22Rv1 (cell line): ENCODE results near the gene PWP2.

Experiments
- H3K27ac ChIP-seq: fragments of 450-650 bp; 2 replicates; pipeline ENCODE4 v1.5.1; 2017
- ZFX ChIP-seq: fragments of 450-650 bp; IDR thresholded peaks from 2 replicates; pipeline ENCODE4 v1.6.1; 2017; ENCODE audit warnings: antibody characterized with exemption, borderline replicate concordance
- TF ChIP-seq, protein P1 (sequence below): fragments of 450-650 bp; IDR thresholded peaks from 2 replicates; pipeline ENCODE4 v1.5.1; 2017; ENCODE audit warnings: mild to moderate bottlenecking

Gene PWP2

DNA sequence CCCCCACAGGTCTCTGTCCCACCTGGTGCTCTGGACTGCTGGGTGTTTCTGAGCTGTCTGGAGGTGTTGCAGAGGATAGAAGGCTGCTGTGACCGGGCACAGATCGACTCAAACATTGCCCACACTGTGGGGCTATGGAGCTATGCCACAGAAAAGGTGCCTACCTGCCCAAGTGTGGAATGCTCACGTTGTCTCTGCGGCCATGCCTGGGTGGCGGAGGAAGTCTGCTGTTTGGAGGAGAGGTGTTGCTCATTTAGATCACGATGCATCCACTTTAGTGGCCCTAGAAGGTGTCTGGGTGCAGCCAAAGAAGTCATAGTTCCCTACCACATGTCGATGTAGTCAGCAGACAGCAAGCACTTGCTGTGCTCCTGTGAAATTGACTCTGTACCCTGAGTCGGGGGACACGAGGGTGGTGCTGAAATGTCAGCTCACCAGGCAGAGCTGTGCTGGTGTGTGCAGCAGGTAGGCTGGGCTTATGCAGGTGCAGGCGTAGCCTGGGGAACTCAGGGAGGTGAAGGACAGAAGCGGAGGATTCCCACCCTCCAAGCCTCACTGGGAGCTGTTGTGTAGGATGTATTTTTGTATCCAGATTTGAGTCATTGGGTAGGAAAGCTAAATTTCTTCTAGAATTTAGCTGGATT lies 32.8 kb upstream of the PWP2 start:
- no peak overlapping the region for H3K27ac ChIP-seq

DNA sequence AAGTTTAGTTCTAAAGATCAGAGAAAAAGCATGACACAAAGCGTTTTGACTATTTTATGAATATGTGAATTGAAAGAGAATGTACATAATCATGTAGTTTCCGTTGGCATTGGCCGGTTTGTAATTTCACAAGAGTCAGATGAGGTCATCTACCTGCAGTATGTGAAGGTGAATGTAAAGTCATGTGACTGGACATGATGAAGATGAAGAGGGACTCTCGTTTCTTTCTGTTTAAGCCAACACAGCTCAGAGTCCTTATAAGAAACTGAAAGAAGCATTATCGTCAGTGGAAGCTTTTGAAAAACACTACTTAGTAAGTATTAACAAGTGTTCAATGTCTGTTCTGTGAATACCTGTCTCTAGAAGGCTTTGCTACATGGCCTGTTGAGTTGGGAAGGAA lies 30.9 kb upstream of the PWP2 start:
- TF ChIP-seq, protein P1, sequence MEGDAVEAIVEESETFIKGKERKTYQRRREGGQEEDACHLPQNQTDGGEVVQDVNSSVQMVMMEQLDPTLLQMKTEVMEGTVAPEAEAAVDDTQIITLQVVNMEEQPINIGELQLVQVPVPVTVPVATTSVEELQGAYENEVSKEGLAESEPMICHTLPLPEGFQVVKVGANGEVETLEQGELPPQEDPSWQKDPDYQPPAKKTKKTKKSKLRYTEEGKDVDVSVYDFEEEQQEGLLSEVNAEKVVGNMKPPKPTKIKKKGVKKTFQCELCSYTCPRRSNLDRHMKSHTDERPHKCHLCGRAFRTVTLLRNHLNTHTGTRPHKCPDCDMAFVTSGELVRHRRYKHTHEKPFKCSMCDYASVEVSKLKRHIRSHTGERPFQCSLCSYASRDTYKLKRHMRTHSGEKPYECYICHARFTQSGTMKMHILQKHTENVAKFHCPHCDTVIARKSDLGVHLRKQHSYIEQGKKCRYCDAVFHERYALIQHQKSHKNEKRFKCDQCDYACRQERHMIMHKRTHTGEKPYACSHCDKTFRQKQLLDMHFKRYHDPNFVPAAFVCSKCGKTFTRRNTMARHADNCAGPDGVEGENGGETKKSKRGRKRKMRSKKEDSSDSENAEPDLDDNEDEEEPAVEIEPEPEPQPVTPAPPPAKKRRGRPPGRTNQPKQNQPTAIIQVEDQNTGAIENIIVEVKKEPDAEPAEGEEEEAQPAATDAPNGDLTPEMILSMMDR: no peak
- TF ChIP-seq ZFX: no peak
- H3K27ac ChIP-seq: no peak overlapping the region

More for the DNA sequence above, 32.8 kb upstream of the PWP2 start:
- no peak for TF ChIP-seq ZFX
- TF ChIP-seq, protein P1: no peak

DNA sequence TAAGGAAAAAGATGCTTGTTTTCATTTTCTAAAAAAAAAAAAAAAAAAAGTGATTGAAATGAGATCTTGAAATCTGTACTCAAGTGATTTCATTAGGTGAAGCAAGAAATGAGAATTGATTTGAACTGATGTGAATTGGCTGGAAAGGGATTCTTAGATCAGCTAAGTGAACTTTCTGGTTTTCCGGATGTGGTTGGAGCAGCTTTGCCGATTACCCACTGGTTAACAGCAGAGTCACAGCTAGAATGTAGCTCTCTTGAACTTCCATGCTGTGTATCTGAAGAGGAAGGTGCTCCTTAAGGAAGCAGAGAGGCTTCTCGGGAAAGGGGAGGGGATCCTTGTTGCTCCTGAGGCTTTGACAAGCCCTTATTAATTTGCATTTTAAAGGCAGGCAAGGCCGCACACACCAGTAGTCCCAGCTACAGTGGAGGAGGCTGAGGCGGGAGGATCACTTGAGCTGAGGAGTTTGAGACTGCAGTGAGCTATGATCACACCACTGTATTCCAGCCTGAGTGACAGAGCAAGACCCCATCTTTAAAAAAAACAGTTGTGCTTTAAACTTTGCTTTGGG lies 28.7 kb upstream of the PWP2 start:
- TF ChIP-seq, protein P1: no peak
- no peak for TF ChIP-seq ZFX
- no peak overlapping the region for H3K27ac ChIP-seq

DNA sequence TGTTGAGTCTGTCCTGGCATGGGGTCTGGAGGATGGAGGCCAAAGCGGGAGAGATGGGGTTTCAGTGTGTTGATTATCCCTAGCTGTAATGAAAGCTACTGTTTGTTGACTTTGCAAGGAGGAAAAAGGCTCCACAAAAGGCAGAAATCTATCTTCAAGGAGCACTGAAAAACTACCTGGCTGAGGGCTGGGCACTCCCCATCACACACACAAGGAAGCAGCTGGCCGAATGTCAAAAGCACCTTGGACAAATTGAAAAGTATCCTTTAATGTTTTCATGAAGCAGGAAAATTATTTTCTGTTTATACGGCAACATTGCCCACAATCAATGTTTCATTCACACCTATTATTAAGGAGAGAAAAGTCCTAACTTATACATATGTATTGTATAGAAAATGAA lies 27.8 kb upstream of the PWP2 start:
- no peak overlapping the region for H3K27ac ChIP-seq
- TF ChIP-seq, protein P1: no peak
- TF ChIP-seq ZFX: no peak

DNA sequence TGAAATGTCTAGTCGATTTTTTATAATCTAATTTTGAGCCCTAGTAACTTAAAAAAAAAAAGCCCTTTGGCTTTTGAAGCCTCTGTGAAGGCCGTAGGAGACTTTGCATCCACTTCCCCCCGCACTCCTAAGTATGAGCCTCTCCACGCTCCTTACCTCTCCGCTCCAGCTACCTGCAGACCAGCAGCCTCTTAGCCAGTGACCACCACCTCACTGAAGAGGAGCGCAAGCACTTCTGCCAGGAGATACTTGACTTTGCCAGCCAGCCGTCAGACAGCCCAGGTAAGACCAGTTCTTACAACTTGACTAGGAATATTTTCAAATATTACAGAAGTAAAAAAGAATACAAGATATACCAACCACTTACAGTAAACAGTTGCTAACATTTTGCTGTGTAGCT lies 27.4 kb upstream of the PWP2 start:
- TF ChIP-seq, protein P1: no peak
- no peak for TF ChIP-seq ZFX
- no peak overlapping the region for H3K27ac ChIP-seq

DNA sequence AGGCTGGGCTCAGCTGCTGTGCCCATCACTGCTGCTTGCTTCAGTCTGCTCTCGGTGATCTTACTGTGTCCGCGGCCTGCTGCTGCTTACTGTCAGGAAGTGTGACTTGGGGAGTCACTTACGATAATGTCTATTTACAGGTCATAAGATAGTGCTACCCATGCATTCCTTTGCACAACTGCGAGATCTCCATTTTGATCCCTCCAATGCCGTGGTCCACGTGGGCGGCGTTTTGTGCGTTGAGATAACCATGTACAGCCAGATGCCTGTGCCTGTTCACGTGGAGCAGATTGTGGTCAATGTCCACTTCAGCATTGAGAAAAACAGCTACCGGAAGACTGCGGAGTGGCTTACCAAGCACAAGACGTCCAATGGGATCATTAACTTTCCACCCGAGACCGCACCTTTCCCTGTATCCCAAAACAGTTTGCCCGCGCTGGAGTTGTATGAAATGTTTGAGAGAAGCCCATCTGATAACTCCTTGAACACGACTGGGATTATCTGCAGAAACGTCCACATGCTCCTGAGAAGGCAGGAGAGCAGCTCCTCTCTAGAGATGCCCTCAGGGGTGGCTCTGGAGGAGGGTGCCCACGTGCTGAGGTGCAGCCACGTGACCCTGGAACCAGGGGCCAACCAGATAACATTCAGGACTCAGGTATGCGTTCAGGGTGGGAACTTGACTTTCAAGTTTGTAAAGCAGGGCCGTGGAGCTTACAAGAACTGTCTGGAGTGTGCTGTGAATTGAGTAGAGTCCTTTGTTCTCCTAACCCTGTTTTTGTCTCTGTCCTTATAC lies 24.4 kb upstream of the PWP2 start:
- H3K27ac ChIP-seq: no peak overlapping the region
- no peak for TF ChIP-seq ZFX
- TF ChIP-seq, protein P1: no peak
